ENCODE measurements around the gene TMPRSS7.

Gene TMPRSS7, protein sequence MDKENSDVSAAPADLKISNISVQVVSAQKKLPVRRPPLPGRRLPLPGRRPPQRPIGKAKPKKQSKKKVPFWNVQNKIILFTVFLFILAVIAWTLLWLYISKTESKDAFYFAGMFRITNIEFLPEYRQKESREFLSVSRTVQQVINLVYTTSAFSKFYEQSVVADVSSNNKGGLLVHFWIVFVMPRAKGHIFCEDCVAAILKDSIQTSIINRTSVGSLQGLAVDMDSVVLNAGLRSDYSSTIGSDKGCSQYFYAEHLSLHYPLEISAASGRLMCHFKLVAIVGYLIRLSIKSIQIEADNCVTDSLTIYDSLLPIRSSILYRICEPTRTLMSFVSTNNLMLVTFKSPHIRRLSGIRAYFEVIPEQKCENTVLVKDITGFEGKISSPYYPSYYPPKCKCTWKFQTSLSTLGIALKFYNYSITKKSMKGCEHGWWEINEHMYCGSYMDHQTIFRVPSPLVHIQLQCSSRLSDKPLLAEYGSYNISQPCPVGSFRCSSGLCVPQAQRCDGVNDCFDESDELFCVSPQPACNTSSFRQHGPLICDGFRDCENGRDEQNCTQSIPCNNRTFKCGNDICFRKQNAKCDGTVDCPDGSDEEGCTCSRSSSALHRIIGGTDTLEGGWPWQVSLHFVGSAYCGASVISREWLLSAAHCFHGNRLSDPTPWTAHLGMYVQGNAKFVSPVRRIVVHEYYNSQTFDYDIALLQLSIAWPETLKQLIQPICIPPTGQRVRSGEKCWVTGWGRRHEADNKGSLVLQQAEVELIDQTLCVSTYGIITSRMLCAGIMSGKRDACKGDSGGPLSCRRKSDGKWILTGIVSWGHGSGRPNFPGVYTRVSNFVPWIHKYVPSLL

GRCh38 chr3:112034436-112034835 lies at the start of gene TMPRSS7:
TMPRSS7 (plus strand) TSS chr3:112034736; CDS start chr3:112034846, 110 bp downstream.
- DNase-seq (ENCODE audit: low spot score): no peak

DNA sequence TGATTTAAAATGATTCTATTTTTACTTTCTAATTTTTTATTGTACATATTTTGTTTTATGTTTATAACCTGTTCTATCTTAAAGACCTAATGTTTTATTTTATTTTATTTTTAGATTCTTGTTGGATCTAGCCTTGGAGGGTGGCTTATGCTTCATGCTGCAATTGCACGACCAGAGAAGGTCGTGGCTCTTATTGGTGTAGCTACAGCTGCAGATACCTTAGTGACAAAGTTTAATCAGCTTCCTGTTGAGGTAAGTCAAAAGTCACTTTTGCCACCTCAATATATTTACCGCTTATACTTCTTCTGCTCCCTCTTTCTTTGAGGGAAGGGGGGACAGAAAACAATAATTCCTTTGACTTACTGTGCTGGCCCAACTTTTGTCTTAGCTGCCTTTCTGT lies 47.7 kb upstream of the TMPRSS7 start:
- DNase-seq (ENCODE audit: low spot score): no peak

GRCh38 chr3:111989061-111989678 lies 45.4 kb upstream of the TMPRSS7 start:
- peak; percentile 37 for DNase-seq (ENCODE audit: low spot score)

- DNase-seq (ENCODE audit: low spot score): no peak
Measured at GRCh38 chr3:111993038-111993437, 41.5 kb upstream of the TMPRSS7 start.

DNA sequence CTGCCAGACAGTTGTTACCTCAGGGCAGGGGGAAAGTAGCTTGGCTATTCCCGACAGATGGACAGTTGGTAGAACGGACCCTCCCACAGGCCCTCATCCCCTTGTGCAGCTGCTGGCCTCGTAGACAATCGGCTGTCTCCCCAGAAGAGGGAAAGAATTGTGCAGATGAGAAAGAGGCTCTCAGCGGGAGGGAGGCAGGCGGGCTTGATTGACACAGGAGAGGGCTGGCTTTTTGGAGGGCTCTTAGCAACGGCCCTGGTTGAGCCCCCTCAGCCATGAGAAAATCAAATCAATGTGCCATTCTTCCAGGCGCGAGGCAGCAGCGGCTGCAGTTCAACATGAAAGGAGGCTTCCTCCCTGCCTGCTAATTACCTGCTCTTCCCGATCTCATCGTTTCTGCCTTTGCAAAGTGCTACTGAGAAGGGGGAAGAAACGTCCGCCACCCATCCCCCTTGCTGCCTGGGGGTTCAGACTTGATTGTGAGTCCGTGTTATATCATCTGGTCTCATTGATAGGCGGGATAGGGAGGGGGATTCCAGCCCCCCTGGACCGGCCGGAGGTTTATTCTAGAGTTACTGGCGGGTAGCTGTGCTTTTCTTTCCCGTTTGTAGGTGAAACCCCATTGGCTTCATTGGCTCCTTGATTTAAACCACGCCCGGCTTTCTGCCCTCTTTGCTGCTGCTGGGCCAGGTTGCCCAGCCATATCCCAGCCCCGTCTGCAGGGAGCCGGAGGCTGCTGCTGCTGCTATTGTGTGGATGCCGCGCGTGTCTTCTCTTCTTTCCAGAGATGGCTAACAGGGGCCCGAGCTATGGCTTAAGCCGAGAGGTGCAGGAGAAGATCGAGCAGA lies 35.7 kb upstream of the TMPRSS7 start, which contains the start of gene TAGLN3:
Gene TAGLN3 (plus strand): TSS at position 287 of the 848 bp plus-strand sequence. CDS start 501 bp downstream, at position 788.
- peak; percentile 36 for DNase-seq (ENCODE audit: low spot score)

GRCh38 chr3:111999484-112000324 lies 34.8 kb upstream of the TMPRSS7 start:
- no peak for DNase-seq (ENCODE audit: low spot score)

- no peak for DNase-seq (ENCODE audit: low spot score)
Measured at GRCh38 chr3:112000367-112000771, 34.2 kb upstream of the TMPRSS7 start.

DNA sequence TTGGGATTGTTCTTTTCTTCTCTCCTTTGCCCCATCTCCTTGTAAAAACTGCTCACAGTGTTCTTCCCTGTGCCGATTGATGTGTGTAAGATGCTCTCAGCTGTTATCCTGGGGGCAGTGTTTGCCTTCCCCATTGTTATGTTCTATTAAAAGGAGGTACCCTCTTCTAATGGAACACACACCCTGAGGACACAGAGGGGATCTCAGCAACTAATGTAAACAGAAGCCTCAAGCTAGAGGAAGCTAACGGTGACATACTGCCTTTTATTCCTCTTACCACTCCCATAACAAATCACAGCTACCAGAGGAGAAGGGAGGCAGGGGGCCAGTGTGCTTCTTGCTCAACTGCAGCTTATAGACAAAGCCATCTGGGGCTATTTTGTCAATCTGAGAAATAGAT lies 33.6 kb upstream of the TMPRSS7 start:
- DNase-seq (ENCODE audit: low spot score): no peak

DNA sequence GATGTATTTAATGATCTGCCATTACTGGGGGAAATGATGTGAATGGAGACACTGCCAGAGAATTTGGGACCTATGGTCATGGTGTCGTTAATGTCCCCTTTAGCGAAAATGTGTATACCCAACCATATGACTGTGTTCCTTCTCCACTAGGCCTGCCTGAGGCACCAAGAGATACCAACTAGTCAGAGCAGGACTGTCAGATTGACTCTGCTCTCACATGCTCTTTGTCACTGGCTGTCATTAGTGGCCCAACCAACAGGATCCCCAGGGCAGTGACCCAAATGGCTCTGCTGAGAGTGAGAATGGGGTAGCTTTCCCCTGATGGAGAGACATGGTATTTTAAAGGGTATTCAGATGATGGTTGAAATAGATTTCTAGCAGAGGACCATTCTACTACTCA lies 33.0 kb upstream of the TMPRSS7 start:
- no peak for DNase-seq (ENCODE audit: low spot score)

DNA sequence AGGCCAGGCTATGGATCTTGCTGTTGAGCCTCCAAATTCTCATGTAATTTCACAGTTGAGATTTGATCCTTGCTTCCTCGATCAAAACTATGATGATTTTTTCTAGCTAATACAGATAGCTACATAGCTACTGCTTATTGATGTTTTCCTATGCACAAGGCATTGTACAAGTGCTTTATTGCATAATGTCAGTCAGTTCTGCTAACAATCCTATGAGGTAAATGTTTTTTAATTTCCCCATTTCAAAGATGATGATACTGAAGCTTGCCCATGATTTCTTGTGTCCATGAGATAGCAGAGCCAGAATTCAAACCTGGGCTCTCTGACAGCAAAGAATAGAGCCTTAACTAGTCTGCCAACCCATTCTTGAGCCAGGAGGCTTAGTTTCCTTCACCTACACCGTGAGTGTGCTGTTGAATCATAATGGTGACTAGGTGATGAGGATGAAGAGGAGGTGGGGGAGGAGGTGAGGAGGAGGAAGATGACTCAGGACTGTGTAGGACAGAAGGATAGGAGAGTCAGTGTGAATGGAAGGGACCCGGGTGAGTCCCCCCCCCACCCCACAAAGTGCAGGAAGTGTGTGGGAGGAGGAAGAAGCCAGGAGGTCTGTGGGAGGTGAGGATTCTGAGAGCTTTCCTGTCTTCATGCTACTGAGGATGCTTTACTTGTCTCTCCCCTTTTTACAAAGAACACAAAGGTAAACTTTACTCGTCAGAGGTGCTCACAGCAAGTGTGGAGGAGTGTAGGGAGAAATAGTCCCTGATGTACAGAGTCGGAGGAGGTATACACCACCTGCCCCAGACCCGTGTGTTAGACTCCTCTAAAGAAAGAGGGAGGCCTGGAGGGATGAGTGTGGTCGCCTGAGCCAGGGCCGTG lies 32.2 kb upstream of the TMPRSS7 start:
- no peak for DNase-seq (ENCODE audit: low spot score)

GRCh38 chr3:112003321-112004080 lies 31.0 kb upstream of the TMPRSS7 start:
- DNase-seq (ENCODE audit: low spot score): no peak

DNA sequence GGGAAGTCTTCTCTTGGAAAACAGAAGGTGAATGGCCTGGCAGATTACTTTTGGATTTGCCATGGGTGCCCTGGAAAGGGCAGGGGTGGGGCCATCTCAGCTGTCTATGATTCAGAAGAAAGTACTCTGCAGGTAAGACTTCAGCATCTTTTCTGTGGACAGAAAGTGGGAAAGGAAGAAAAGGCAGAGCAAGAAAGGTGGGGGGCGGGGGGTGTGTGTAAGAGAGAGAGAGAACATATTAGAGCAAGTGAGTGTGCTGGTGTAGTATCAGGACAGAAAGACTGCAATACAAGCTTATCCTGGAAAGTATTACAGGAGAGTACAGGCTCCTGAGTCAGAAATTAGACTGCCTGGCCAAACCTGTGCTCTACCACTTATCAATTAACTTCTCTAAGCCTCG lies 30.3 kb upstream of the TMPRSS7 start:
- no peak for DNase-seq (ENCODE audit: low spot score)

- DNase-seq (ENCODE audit: low spot score): no peak
Measured at GRCh38 chr3:112004669-112005068, 29.9 kb upstream of the TMPRSS7 start.

DNA sequence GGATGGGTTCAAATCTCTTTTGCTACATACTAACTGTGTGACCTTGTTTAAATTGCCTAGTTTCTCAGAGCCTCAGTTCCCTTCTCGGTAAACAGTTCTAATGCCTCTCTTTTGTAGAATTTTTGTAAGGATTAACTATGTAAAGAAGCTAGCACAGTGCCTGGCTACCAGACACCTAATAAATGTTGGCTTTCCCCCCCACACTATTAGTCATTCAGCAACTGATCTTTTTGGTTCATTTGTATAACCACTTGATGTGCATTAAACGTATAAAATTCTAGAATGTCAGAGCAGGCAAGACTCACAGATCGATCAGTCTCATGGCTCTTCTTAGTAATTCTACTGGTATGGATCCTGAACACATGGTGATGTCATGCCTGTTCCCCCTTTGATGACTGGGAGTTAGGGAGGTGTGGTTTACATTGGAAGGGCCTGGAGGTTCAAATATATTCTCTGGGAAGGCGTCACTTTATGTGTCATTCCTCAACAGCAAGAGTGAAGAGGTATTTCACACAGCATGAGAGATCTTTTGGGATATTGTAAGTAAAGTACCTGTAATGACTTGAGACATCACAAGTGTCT lies 29.4 kb upstream of the TMPRSS7 start:
- DNase-seq (ENCODE audit: low spot score): peak; percentile 31

GRCh38 chr3:112007633-112008032 lies 26.9 kb upstream of the TMPRSS7 start:
- no peak for DNase-seq (ENCODE audit: low spot score)

- no peak for DNase-seq (ENCODE audit: low spot score)
Measured at GRCh38 chr3:112009670-112010069, 24.9 kb upstream of the TMPRSS7 start.

DNA sequence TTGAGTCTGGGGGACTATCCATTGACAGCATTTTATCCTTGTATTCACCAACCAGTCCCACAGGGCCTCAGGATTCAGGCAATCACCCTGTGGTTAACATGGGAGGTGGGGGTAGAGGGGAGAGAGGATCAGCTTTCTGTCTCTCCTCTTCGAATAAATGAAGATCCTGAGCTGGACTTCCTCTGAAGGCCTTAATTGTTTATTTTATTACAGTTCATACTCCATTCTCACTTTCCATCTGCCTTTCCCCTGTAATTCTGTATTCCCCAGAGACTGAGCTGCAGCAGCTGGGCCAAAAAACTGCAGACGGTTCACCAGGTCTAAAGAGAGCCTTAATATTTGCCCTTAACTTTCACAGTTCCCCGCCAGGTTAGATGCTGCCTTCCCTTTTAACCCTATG lies 23.9 kb upstream of the TMPRSS7 start:
- DNase-seq (ENCODE audit: low spot score): no peak

DNA sequence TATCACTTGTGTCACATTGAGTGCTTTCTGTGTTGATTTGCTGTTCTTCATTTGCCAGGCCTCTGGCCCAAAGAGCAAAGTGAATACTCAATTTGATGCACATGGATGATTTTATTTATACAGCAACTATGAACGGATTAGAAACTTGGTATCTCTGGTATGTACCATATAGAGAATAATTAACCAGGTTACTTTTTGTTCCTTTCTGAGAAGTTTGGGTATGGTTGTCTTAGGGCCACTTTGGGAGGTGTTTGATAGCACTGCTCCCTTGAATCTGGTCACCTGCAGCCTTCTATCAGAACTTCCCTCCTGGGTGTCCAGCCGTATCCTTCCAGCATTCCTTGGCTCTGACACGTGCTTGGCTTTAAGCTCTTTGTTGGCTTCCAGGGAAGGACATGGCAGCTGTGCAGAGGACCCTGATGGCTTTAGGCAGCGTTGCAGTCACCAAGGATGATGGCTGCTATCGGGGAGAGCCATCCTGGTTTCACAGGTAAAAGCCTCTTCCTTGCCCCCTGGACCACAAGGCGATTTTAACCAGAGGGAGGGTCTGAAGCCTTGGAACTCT lies 23.1 kb upstream of the TMPRSS7 start:
- DNase-seq (ENCODE audit: low spot score): no peak

Measured in AG08396 (cell line).